Breast epithelium (tissue), 3 donors: ENCODE results near the gene ZNF699.
"Not testable (repeated sequence)": the region's sequence is repeated elsewhere in the genome, so short reads cannot be mapped to it uniquely, and the experiment has no call there.

Experiments
- CTCF ChIP-seq, 3 donors: fragments of 450-650 bp; IDR thresholded peaks; one replicate each; pipeline ENCODE4 v1.5.1; 2016 to 2017; ENCODE audit warnings: antibody characterized with exemption in 3 of 3, mild to moderate bottlenecking in 3 of 3, moderate library complexity in 3 of 3
- POLR2A ChIP-seq: fragments of 450-650 bp; IDR thresholded peaks from one replicate; pipeline ENCODE4 v1.6.1; 2016; ENCODE audit warnings: antibody characterized with exemption, mild to moderate bottlenecking, moderate library complexity

- not testable (repeated sequence) for TF ChIP-seq CTCF (IDR thresholded peaks at IDR 0.05); POLR2A
These were observed 12.6 kb upstream of the ZNF699 start for GRCh38 chr19:9322201-9322600.
